OCI-LY7 (cell line): ENCODE results near the gene CAMK1. TPM values are rescaled to one million over a fixed set of nuclear protein-coding genes. Genes with fewer than 3 reads are reported as not detected.

ENCODE experiments used
- BruUV-seq: library from RNA; stranded (reverse); fragments of 400-500 nt; replicated peaks from 2 replicates; lab custom pipeline; 2021; lab: Mats Ljungman, UMichigan
- CTCF ChIA-PET: fragments of 300-600 bp; sonication (Branson Sonifier 250); formaldehyde crosslinking; loops from one replicate; lab custom pipeline; 2022; ENCODE audit warnings: antibody characterized with exemption; ENCODE audit not compliant: unreplicated experiment; lab: Charles Lee
- POLR2A ChIA-PET: fragments of 300-600 bp; sonication (Branson Sonifier 250); formaldehyde crosslinking; loops from one replicate; lab custom pipeline; 2022; ENCODE audit warnings: antibody characterized with exemption; lab: Charles Lee
- DNase-seq: peaks from one replicate; pipeline ENCODE4 v3.0.0-alpha.2; 2015; ENCODE audit warnings: low spot score
- H2AFZ ChIP-seq: fragments of 200-600 bp; sonication (generic), shearing (Covaris generic); 2 replicates; pipeline ENCODE4 v1.6.1; 2014; ENCODE audit warnings: mild to moderate bottlenecking, antibody characterized with exemption, low read length, moderate library complexity
- H3K27ac ChIP-seq: fragments of 200-600 bp; sonication (generic); 2 replicates; pipeline ENCODE4 v1.5.1; 2014; ENCODE audit warnings: mixed run types, low read depth, mild to moderate bottlenecking, moderate library complexity, low read length, inconsistent platforms; ENCODE audit not compliant: poor library complexity, severe bottlenecking
- H3K36me3 ChIP-seq: fragments of 200-600 bp; sonication (generic); 2 replicates; pipeline ENCODE4 v1.6.1; 2014; ENCODE audit warnings: mild to moderate bottlenecking, antibody characterized with exemption, low read length, moderate library complexity, mixed read lengths; ENCODE audit not compliant: insufficient read depth
- H3K4me1 ChIP-seq: fragments of 200-600 bp; sonication (generic); 2 replicates; pipeline ENCODE4 v1.5.1; 2014; ENCODE audit warnings: mild to moderate bottlenecking, low read length; ENCODE audit not compliant: insufficient read depth, poor library complexity, severe bottlenecking
- H3K4me2 ChIP-seq: fragments of 200-600 bp; sonication (generic); 2 replicates; pipeline ENCODE4 v1.6.1; 2014; ENCODE audit warnings: mild to moderate bottlenecking, low read length
- H3K4me3 ChIP-seq: fragments of 200-600 bp; sonication (generic); 2 replicates; pipeline ENCODE4 v1.5.1; 2014; ENCODE audit warnings: mild to moderate bottlenecking, low read depth, low read length; ENCODE audit not compliant: poor library complexity, severe bottlenecking
- H3K79me2 ChIP-seq: fragments of 200-600 bp; sonication (generic); 2 replicates; pipeline ENCODE4 v1.6.1; 2016; ENCODE audit warnings: low read depth, mild to moderate bottlenecking, low read length, moderate library complexity, mixed read lengths; ENCODE audit not compliant: insufficient read depth
- H3K9me2 ChIP-seq: fragments of 200-600 bp; sonication (generic); 2 replicates; pipeline ENCODE4 v1.6.1; 2016; ENCODE audit warnings: mild to moderate bottlenecking, low read length, mixed read lengths; ENCODE audit not compliant: insufficient read depth
- H3K9me3 ChIP-seq: fragments of 200-600 bp; sonication (generic); 2 replicates; pipeline ENCODE4 v1.6.1; 2014; ENCODE audit warnings: mild to moderate bottlenecking, mixed run types, low read length, mixed read lengths
- H4K20me1 ChIP-seq: fragments of 200-600 bp; sonication (generic); 2 replicates; pipeline ENCODE4 v1.6.1; 2014; ENCODE audit warnings: mild to moderate bottlenecking, antibody characterized with exemption, low read length, moderate library complexity, mixed read lengths; ENCODE audit not compliant: insufficient read depth
- EZH2phosphoT487 ChIP-seq: fragments of 200-600 bp; sonication (generic); IDR thresholded peaks from 2 replicates; pipeline ENCODE4 v1.6.1; 2018; ENCODE audit warnings: low read depth, borderline replicate concordance, mild to moderate bottlenecking, mixed run types, antibody characterized with exemption, low read length, moderate library complexity, mixed read lengths
- intact Hi-C: fragments of 100-400 bp; cut with micrococcal nuclease; formaldehyde crosslinking; loops from one replicate; pipeline ENCODE4 v1.10.0; 2022; ENCODE audit not compliant: unreplicated experiment
- total RNA-seq, 2 experiments: library from RNA; depleted of rRNA in 1 of 2; stranded (reverse); fragments of >200 nt in 1 of 2; shearing (Covaris generic) in 1 of 2; gene quantifications; 2 replicates each; pipeline ENCODE4 v1.2.3, GENCODE V29; 2014 to 2022
- TF ChIP-seq, protein P1 (sequence below): fragments of 200-600 bp; sonication (generic); conservative IDR thresholded peaks from 2 replicates; pipeline ENCODE4 v1.5.1; 2014; ENCODE audit warnings: mild to moderate bottlenecking, antibody characterized with exemption, low read length, moderate library complexity, mixed read lengths

Gene CAMK1
- total RNA-seq, 2 experiments from 2014 or later: not detected

- Histone ChIP-seq H3K9me3 (no peaks in the 10 kb centered on the region), H3K79me2 (no peaks in the 10 kb centered on the region), H3K4me3 (no peak overlapping the region), H3K36me3 (peaks cover 48% of the 10 kb centered on the region), H3K9me2 (no peaks in the 10 kb centered on the region), H3K4me1 (peaks cover 7% of the 10 kb centered on the region), H2AFZ (no peak overlapping the region), H3K27ac (no peak overlapping the region), H3K4me2 (no peak overlapping the region), H4K20me1 (no peaks in the 10 kb centered on the region)
- ChIA-PET CTCF (no interaction called here), POLR2A (no interaction called here)
- TF ChIP-seq EZH2phosphoT487: no peak
- TF ChIP-seq, protein P1, sequence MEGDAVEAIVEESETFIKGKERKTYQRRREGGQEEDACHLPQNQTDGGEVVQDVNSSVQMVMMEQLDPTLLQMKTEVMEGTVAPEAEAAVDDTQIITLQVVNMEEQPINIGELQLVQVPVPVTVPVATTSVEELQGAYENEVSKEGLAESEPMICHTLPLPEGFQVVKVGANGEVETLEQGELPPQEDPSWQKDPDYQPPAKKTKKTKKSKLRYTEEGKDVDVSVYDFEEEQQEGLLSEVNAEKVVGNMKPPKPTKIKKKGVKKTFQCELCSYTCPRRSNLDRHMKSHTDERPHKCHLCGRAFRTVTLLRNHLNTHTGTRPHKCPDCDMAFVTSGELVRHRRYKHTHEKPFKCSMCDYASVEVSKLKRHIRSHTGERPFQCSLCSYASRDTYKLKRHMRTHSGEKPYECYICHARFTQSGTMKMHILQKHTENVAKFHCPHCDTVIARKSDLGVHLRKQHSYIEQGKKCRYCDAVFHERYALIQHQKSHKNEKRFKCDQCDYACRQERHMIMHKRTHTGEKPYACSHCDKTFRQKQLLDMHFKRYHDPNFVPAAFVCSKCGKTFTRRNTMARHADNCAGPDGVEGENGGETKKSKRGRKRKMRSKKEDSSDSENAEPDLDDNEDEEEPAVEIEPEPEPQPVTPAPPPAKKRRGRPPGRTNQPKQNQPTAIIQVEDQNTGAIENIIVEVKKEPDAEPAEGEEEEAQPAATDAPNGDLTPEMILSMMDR: no peak
- no TSS peak for BruUV-seq
- no peak for DNase-seq
- intact Hi-C loops: no loop called here
These were observed 7.8 kb downstream of the CAMK1 start for GRCh38 chr3:9761919-9762318.

DNA sequence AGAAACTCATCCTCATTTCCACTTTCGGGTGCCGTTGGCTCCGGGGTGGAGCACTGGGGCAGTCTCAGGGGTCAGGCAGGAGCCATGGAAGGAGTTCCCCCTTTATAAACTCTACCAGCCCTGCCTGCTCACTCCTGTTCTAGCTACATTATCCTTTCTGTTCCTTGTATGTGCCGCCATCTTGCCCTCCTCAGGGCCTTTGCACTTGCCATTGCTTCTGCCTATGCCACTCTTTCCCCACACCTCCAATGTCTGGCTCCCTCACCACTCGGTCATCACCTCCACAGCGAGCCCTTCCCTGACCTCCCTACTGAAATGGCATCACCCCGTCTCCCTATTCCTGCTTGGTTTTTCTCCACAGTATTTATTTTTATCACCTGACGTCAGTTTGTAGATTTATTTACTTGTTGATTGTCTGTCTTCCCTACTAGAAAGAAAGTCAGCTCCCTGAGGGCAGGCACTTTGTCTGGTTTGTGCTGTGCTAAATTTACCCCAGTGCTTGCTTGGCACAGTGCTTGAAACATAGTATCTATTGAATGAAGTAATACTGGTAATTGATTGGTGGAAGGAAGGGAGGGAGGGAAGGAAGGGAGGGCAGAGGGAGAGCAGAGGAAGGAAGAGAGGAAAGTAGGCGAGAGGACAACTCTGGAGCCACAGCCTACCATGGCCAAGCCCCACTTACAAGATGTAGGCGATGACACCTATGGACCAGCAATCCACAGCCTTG, 8.8 kb downstream of the CAMK1 start:
- no TSS peak for BruUV-seq
- TF ChIP-seq EZH2phosphoT487: no peak
- TF ChIP-seq, protein P1: no peak
- Histone ChIP-seq H3K36me3 (peaks cover 58% of the 10 kb centered on the region), H3K4me3 (no peak overlapping the region), H3K79me2 (no peaks in the 10 kb centered on the region), H3K9me3 (no peaks in the 10 kb centered on the region), H2AFZ (no peak overlapping the region), H3K4me2 (no peak overlapping the region), H3K9me2 (no peaks in the 10 kb centered on the region), H3K4me1 (peaks cover 2% of the 10 kb centered on the region), H3K27ac (no peak overlapping the region), H4K20me1 (no peaks in the 10 kb centered on the region)
- intact Hi-C loops: no loop called here
- ChIA-PET POLR2A (no interaction called here), CTCF (interaction anchor here (0.6 kb wide), 1 partner anchor 321 kb away, joined by 3 read pairs; no protein-coding TSS in a partner anchor)
- DNase-seq: no peak

DNA sequence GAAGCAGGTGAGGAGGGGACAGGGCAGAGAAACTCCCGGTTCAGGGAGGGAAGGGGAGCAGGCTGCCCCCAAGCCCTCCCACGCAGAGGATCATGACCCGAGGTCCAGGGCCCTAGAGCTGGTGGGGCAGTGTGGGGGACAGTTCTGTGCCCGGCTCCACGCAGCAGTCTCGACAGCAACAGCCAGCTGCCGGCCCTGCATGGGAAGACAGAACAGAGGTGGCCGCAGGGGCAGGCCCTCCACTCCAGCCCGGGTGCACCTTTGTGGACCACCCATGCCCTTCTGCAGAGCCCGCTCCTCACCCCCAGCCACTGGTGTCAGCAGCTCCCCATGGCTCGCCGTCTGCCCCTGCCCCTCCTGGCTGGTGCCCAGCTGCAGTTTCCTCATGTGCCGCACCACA, 12.3 kb downstream of the CAMK1 start:
- DNase-seq: no peak
- intact Hi-C loops: loop anchor here (10.0 kb wide), 1 partner anchor 637 kb away; no protein-coding TSS in a partner anchor
- Histone ChIP-seq H4K20me1 (no peaks in the 10 kb centered on the region), H3K4me1 (peaks cover 25% of the 10 kb centered on the region), H3K9me3 (no peaks in the 10 kb centered on the region), H3K4me3 (no peak overlapping the region), H3K36me3 (peaks cover 89% of the 10 kb centered on the region), H3K27ac (no peak overlapping the region), H3K9me2 (no peaks in the 10 kb centered on the region), H2AFZ (no peak overlapping the region), H3K4me2 (no peak overlapping the region), H3K79me2 (no peaks in the 10 kb centered on the region)
- ChIA-PET POLR2A (interaction anchor here (0.5 kb wide), 1 partner anchor 202 kb away, joined by 3 read pairs; no protein-coding TSS in a partner anchor), CTCF (no interaction called here)
- BruUV-seq: no TSS peak
- TF ChIP-seq EZH2phosphoT487: no peak
- TF ChIP-seq, protein P1: no peak
